ENCODE measurements around the gene ZC3H12C. TPM values are rescaled to one million over a fixed set of nuclear protein-coding genes. Genes with fewer than 3 reads are reported as not detected.

The ZC3H12C gene
- total and polyA plus RNA-seq, 10 of the 15 experiments (the other 5 are each of a cell fraction or from before 2014, with no cell fraction given), result 0.31 to 31.0 (median 3.7) TPM

DNA sequence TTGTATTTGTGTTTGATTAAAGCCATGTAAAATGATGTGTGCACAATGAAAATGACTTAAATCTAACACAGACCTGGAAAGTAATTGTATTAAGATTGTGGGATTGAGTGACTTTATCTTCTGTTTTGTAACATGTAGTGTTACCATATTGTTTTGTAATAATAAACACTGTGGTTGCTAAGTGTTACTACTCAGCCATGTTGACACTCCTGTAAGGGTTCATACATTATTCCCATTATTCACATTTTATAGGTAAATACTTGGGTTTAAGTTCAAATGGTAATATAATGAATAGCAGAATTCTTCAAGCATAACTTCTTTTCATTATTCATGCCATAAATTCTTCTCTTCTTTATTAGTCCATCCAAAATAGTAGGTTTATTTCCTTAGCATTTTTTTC lies 69.0 kb downstream of the ZC3H12C start:
- no peaks in the 10 kb centered on the region for H3K9me3 ChIP-seq (replicated peaks; ENCODE audit: control insufficient read depth, insufficient read depth, low read length)
- no TSS peak for BruUV-seq (replicated peaks)
- SMC1A ChIA-PET (ENCODE audit: uncharacterized antibody, unreplicated experiment), result interaction anchor here (1.3 kb wide), 1 partner anchor 217 kb away, joined by 4 read pairs; no protein-coding TSS in a partner anchor
- in situ Hi-C loops (cut with MboI) (no loop called here), intact Hi-C loops (cut with micrococcal nuclease; ENCODE audit: unreplicated experiment) (no loop called here)
- no peak for ATAC-seq
- TF ChIP-seq RELA (IDR thresholded peaks at IDR 0.05; ENCODE audit: borderline replicate concordance, partially characterized antibody), result no peak
- peaks cover 2% of the 10 kb centered on the region; the same call in 1 of the 2 replicates for H4K20me1 ChIP-seq (ENCODE audit: control insufficient read depth, insufficient read depth)
- H3K4me2 ChIP-seq (ENCODE audit: control insufficient read depth, insufficient read depth), result no peak overlapping the region
- FAIRE-seq, result no peak
- no peaks in the 10 kb centered on the region for H3K79me2 ChIP-seq (ENCODE audit: control insufficient read depth, insufficient read depth, low read length)
- CTCF ChIA-PET, result interaction anchor here (1.3 kb wide), 1 partner anchor 273 kb away, joined by 4 read pairs; no protein-coding TSS in a partner anchor
- POLR2A ChIA-PET, result interaction anchor here (0.5 kb wide), 1 partner anchor 151 kb away, joined by 4 read pairs; no protein-coding TSS in a partner anchor
- H3K4me1 ChIP-seq (ENCODE audit: control insufficient read depth, insufficient read depth, low read length), result no peaks in the 10 kb centered on the region
- peaks cover 3 to 15% of the 10 kb centered on the region in 2 experiments; a peak in 3 of 4 replicates for H3K36me3 ChIP-seq (ENCODE audit: control insufficient read depth in 2 of 2, insufficient read depth in 2 of 2, low read length in 1 of 2)
- no peak overlapping the region for H2AFZ ChIP-seq (ENCODE audit: control insufficient read depth, low read depth, low read length)
- H3K9ac ChIP-seq (ENCODE audit: control insufficient read depth, insufficient read depth, low read length), result no peak overlapping the region
- no peak overlapping the region for H3K4me3 ChIP-seq
- RAD21 ChIA-PET (ENCODE audit: unreplicated experiment), result no interaction called here
- no peak for DNase-seq (ENCODE audit: low read depth, low spot score)
- no peaks in the 10 kb centered on the region for H3K27me3 ChIP-seq (replicated peaks in 1 of 2; ENCODE audit: control insufficient read depth in 2 of 2, insufficient read depth in 2 of 2, low read length in 1 of 2)
- H3K27ac ChIP-seq (ENCODE audit: control insufficient read depth, insufficient read depth), result no peak overlapping the region

DNA sequence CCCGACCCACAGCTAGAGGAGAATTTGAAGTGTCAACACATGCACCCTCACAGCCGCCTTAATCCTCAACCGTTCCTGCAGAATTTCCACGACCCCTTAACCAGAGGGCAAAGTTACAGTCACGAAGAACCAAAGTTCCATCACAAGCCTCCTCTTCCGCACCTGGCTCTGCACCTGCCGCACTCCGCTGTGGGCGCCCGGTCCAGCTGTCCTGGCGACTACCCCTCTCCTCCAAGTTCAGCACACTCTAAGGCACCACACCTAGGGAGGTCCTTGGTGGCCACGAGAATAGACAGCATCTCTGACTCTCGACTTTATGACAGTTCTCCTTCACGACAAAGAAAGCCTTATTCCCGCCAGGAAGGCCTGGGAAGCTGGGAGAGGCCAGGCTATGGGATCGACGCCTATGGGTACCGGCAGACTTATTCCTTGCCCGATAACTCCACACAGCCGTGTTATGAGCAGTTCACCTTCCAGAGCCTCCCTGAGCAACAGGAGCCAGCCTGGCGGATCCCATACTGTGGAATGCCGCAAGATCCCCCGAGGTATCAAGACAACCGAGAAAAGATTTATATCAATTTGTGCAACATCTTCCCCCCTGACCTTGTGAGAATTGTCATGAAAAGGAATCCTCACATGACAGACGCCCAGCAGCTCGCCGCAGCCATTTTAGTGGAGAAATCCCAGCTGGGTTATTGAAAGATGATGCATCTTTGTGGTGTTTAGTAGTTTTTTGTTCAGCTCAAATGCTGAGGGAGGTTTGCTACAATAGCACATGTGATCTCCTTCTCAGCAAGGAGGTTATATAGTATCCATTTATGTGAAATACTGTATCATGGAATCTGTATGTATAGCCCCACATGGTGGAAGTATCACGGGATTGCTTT lies 72.1 kb downstream of the ZC3H12C start:
- WGBS (ENCODE audit: insufficient coverage, insufficient replicate concordance, low lambda C conversion rate, missing lambda C conversion rate), result 86% methylated on average over 28 of the region's 28 CpGs
- ChIA-PET RAD21 (ENCODE audit: unreplicated experiment) (interaction anchor here (0.8 to 1.0 kb wide), 2 partner anchors 226 to 270 kb away, joined by 3 to 4 read pairs; no protein-coding TSS in a partner anchor), SMC1A (ENCODE audit: uncharacterized antibody, unreplicated experiment) (interaction anchor here (0.6 to 1.4 kb wide), 5 partner anchors 38 to 312 kb away, joined by 3 to 4 read pairs (median 3); no protein-coding TSS in a partner anchor), CTCF (interaction anchor here (0.7 to 1.8 kb wide), 9 partner anchors 14 to 226 kb away, joined by 3 to 5 read pairs (median 3); no protein-coding TSS in a partner anchor), POLR2A (interaction anchor here (0.8 kb wide), 1 partner anchor 136 kb away, joined by 3 read pairs; no protein-coding TSS in a partner anchor)
- no peak overlapping the region for H3K9ac ChIP-seq (ENCODE audit: control insufficient read depth, insufficient read depth, low read length)
- peaks cover 2% of the 10 kb centered on the region; the same call in 1 of the 2 replicates for H4K20me1 ChIP-seq (ENCODE audit: control insufficient read depth, insufficient read depth)
- no peak overlapping the region for H2AFZ ChIP-seq (ENCODE audit: control insufficient read depth, low read depth, low read length)
- no peaks in the 10 kb centered on the region for H3K79me2 ChIP-seq (ENCODE audit: control insufficient read depth, insufficient read depth, low read length)
- FAIRE-seq, result no peak
- no peak for DNase-seq (ENCODE audit: low read depth, low spot score)
- intact Hi-C loops (cut with micrococcal nuclease; ENCODE audit: unreplicated experiment), result no loop called here
- ATAC-seq, result no peak
- no TSS peak for BruUV-seq (replicated peaks)
- in situ Hi-C loops (cut with MboI), result no loop called here
- no peak overlapping the region for H3K4me2 ChIP-seq (ENCODE audit: control insufficient read depth, insufficient read depth)
- no peak overlapping the region for H3K27ac ChIP-seq (ENCODE audit: control insufficient read depth, insufficient read depth)
- peaks cover 3 to 9% of the 10 kb centered on the region in 2 experiments; a peak in 3 of 4 replicates for H3K36me3 ChIP-seq (ENCODE audit: control insufficient read depth in 2 of 2, insufficient read depth in 2 of 2, low read length in 1 of 2)
- H3K9me3 ChIP-seq (replicated peaks; ENCODE audit: control insufficient read depth, insufficient read depth, low read length), result no peaks in the 10 kb centered on the region
- H3K4me3 ChIP-seq, result no peak overlapping the region
- no peaks in the 10 kb centered on the region for H3K27me3 ChIP-seq (replicated peaks in 1 of 2; ENCODE audit: control insufficient read depth in 2 of 2, insufficient read depth in 2 of 2, low read length in 1 of 2)
- no peaks in the 10 kb centered on the region for H3K4me1 ChIP-seq (ENCODE audit: control insufficient read depth, insufficient read depth, low read length)
- TF ChIP-seq, protein P1, sequence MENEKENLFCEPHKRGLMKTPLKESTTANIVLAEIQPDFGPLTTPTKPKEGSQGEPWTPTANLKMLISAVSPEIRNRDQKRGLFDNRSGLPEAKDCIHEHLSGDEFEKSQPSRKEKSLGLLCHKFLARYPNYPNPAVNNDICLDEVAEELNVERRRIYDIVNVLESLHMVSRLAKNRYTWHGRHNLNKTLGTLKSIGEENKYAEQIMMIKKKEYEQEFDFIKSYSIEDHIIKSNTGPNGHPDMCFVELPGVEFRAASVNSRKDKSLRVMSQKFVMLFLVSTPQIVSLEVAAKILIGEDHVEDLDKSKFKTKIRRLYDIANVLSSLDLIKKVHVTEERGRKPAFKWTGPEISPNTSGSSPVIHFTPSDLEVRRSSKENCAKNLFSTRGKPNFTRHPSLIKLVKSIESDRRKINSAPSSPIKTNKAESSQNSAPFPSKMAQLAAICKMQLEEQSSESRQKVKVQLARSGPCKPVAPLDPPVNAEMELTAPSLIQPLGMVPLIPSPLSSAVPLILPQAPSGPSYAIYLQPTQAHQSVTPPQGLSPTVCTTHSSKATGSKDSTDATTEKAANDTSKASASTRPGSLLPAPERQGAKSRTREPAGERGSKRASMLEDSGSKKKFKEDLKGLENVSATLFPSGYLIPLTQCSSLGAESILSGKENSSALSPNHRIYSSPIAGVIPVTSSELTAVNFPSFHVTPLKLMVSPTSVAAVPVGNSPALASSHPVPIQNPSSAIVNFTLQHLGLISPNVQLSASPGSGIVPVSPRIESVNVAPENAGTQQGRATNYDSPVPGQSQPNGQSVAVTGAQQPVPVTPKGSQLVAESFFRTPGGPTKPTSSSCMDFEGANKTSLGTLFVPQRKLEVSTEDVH (IDR thresholded peaks at IDR 0.05; ENCODE audit: low read depth, partially characterized antibody), result no peak
- TF ChIP-seq, protein P2, sequence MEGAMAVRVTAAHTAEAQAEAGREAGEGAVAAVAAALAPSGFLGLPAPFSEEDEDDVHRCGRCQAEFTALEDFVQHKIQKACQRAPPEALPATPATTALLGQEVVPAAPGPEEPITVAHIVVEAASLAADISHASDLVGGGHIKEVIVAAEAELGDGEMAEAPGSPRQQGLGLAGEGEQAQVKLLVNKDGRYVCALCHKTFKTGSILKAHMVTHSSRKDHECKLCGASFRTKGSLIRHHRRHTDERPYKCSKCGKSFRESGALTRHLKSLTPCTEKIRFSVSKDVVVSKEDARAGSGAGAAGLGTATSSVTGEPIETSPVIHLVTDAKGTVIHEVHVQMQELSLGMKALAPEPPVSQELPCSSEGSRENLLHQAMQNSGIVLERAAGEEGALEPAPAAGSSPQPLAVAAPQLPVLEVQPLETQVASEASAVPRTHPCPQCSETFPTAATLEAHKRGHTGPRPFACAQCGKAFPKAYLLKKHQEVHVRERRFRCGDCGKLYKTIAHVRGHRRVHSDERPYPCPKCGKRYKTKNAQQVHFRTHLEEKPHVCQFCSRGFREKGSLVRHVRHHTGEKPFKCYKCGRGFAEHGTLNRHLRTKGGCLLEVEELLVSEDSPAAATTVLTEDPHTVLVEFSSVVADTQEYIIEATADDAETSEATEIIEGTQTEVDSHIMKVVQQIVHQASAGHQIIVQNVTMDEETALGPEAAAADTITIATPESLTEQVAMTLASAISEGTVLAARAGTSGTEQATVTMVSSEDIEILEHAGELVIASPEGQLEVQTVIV (IDR thresholded peaks at IDR 0.05; ENCODE audit: borderline replicate concordance, partially characterized antibody), result no peak
- TF ChIP-seq PAX8 (IDR thresholded peaks at IDR 0.05) (no peak), NFIC (IDR thresholded peaks at IDR 0.05; ENCODE audit: low read depth, low read length) (no peak), BACH1 (IDR thresholded peaks at IDR 0.05; ENCODE audit: borderline replicate concordance) (no peak)
